ENCODE measurements around the gene CSMD2. TPM values are rescaled to one million over a fixed set of nuclear protein-coding genes. Genes with fewer than 3 reads are reported as not detected.
"Not testable (repeated sequence)": the region's sequence is repeated elsewhere in the genome, so short reads cannot be mapped to it uniquely, and the experiment has no call there.

The CSMD2 gene
- total RNA-seq, 1 experiment from 2014 or later, result not detected

DNA sequence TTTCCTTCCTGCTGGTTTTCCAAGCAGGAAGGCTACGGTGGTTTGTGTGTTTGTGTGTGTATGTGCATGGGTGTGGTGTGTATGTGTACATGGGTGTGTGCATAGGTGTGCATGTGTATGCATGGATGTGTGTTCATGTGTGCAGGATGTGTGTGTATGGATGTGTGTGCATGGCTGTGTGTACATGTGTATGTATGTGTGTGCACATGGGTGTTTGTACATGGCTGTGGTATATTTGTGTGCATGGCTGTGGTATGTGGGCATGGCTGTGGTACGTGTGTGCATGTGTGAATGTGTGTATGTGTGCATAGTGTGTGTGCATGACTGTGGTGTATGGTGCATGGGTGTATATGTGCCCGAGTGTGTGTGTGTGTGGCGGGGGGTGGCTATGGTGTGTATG is 24.0 kb upstream of the CSMD2 start:
- no peaks in the 10 kb centered on the region for H3K9me3 ChIP-seq (ENCODE audit: insufficient read depth, low read depth)
- H3K9me2 ChIP-seq (ENCODE audit: insufficient read depth), result no peaks in the 10 kb centered on the region
- intact Hi-C loops (cut with micrococcal nuclease; ENCODE audit: unreplicated experiment), result no loop called here
- CTCF ChIA-PET, result no interaction called here
- H3K4me2 ChIP-seq, result no peak overlapping the region
- H3K27me3 ChIP-seq (ENCODE audit: insufficient read depth, low read depth), result peaks cover 18% of the 10 kb centered on the region
- no peak overlapping the region for H2AFZ ChIP-seq
- no peak for DNase-seq
- H3K27ac ChIP-seq, result no peak overlapping the region
- H3K4me3 ChIP-seq, result no peak overlapping the region
- no peaks in the 10 kb centered on the region for H3K36me3 ChIP-seq (ENCODE audit: low read depth)
- POLR2A ChIA-PET (ENCODE audit: unreplicated experiment), result no interaction called here
- no peaks in the 10 kb centered on the region for H4K20me1 ChIP-seq (ENCODE audit: insufficient read depth)
- BruUV-seq (replicated peaks), result no TSS peak
- H3K79me2 ChIP-seq (ENCODE audit: low read depth), result no peaks in the 10 kb centered on the region
- TF ChIP-seq, protein P1, sequence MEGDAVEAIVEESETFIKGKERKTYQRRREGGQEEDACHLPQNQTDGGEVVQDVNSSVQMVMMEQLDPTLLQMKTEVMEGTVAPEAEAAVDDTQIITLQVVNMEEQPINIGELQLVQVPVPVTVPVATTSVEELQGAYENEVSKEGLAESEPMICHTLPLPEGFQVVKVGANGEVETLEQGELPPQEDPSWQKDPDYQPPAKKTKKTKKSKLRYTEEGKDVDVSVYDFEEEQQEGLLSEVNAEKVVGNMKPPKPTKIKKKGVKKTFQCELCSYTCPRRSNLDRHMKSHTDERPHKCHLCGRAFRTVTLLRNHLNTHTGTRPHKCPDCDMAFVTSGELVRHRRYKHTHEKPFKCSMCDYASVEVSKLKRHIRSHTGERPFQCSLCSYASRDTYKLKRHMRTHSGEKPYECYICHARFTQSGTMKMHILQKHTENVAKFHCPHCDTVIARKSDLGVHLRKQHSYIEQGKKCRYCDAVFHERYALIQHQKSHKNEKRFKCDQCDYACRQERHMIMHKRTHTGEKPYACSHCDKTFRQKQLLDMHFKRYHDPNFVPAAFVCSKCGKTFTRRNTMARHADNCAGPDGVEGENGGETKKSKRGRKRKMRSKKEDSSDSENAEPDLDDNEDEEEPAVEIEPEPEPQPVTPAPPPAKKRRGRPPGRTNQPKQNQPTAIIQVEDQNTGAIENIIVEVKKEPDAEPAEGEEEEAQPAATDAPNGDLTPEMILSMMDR (conservative IDR thresholded peaks at IDR 0.05), result no peak
- no peak for TF ChIP-seq EZH2 (IDR thresholded peaks at IDR 0.05; ENCODE audit: low read depth)
- no peaks in the 10 kb centered on the region for H3K4me1 ChIP-seq (replicated peaks; ENCODE audit: insufficient read depth)
- no peaks in the 10 kb centered on the region for H3F3A ChIP-seq (ENCODE audit: insufficient read depth, low read depth)

DNA sequence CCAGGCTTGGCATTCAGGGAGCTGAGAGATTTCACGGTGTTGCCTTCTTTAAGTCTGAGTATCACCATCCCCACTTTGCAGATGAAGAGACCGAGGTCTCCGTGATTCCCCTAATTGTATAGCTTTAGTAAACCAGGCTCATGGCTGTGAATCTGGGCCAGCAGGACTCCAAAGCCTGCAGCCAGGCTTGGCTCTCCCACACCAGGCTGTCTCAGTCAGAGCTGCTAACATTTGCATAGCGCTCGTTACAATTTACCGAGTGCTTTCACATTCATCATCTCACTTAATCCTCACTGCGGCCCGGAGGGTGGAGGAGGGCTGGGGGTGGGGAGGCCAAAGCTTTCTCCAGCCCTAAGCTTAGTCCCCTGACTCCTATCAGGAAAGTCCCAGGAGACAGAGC is 23.4 kb upstream of the CSMD2 start:
- intact Hi-C loops (cut with micrococcal nuclease; ENCODE audit: unreplicated experiment), result no loop called here
- Histone ChIP-seq H3K9me3 (ENCODE audit: insufficient read depth, low read depth) (no peaks in the 10 kb centered on the region), H3K4me3 (no peak overlapping the region), H3K79me2 (ENCODE audit: low read depth) (no peaks in the 10 kb centered on the region), H3K36me3 (ENCODE audit: low read depth) (no peaks in the 10 kb centered on the region), H3K4me1 (replicated peaks; ENCODE audit: insufficient read depth) (no peaks in the 10 kb centered on the region), H3K27me3 (ENCODE audit: insufficient read depth, low read depth) (peaks cover 24% of the 10 kb centered on the region), H3F3A (ENCODE audit: insufficient read depth, low read depth) (no peaks in the 10 kb centered on the region), H4K20me1 (ENCODE audit: insufficient read depth) (no peaks in the 10 kb centered on the region), H3K27ac (no peak overlapping the region), H3K4me2 (no peak overlapping the region), H2AFZ (no peak overlapping the region), H3K9me2 (ENCODE audit: insufficient read depth) (no peaks in the 10 kb centered on the region)
- no peak for DNase-seq
- TF ChIP-seq EZH2 (IDR thresholded peaks at IDR 0.05; ENCODE audit: low read depth), result no peak
- TF ChIP-seq, protein P1 (conservative IDR thresholded peaks at IDR 0.05), result no peak
- CTCF ChIA-PET, result no interaction called here
- no TSS peak for BruUV-seq (replicated peaks)
- POLR2A ChIA-PET (ENCODE audit: unreplicated experiment), result no interaction called here

DNA sequence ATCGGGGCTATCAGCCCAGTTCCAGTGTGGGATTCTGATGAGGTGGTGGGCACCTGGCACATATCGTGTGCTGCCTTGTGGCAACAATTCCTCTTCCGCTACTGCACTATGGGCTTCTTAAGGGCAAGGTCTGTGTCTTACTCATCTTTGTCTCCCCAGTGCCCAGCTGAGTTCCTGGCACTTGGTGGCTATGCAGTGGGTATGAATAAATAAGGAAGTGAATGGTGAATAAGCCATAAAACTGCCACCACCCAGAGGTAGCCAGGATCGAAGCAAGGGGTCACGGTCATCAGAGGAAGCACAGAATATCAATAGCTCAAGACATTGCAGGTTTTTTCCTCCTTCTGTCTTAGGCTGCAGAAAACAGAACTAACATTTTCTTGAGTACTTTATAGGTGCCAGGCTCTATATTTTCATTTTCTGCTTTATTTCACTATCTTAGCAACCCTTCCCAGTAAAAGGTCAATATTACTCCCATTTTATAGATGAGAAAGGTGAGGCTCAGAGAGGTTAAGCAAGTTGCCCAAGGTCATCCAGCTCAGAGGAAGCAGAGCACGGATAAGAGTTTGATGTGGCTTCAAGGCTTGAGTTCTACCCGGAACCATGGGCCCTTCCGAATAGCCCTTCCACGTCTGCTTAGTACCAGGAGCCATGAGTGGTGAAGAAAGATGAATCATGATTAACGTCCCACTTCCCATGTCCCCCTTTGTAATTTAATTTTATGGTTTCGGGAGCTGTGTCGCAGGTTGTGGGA is 21.9 kb upstream of the CSMD2 start:
- Histone ChIP-seq H3K36me3 (ENCODE audit: low read depth) (no peaks in the 10 kb centered on the region), H3K79me2 (ENCODE audit: low read depth) (no peaks in the 10 kb centered on the region), H3F3A (ENCODE audit: insufficient read depth, low read depth) (no peaks in the 10 kb centered on the region), H3K27me3 (ENCODE audit: insufficient read depth, low read depth) (peaks cover 26% of the 10 kb centered on the region), H3K4me1 (replicated peaks; ENCODE audit: insufficient read depth) (no peaks in the 10 kb centered on the region), H3K9me3 (ENCODE audit: insufficient read depth, low read depth) (no peaks in the 10 kb centered on the region), H3K9me2 (ENCODE audit: insufficient read depth) (no peaks in the 10 kb centered on the region), H3K4me3 (no peak overlapping the region), H3K27ac (no peak overlapping the region), H2AFZ (no peak overlapping the region), H4K20me1 (ENCODE audit: insufficient read depth) (no peaks in the 10 kb centered on the region), H3K4me2 (no peak overlapping the region)
- BruUV-seq (replicated peaks), result no TSS peak
- DNase-seq, result no peak
- ChIA-PET POLR2A (ENCODE audit: unreplicated experiment) (no interaction called here), CTCF (no interaction called here)
- TF ChIP-seq, protein P1 (conservative IDR thresholded peaks at IDR 0.05), result no peak
- no peak for TF ChIP-seq EZH2 (IDR thresholded peaks at IDR 0.05; ENCODE audit: low read depth)
- intact Hi-C loops (cut with micrococcal nuclease; ENCODE audit: unreplicated experiment), result no loop called here

DNA sequence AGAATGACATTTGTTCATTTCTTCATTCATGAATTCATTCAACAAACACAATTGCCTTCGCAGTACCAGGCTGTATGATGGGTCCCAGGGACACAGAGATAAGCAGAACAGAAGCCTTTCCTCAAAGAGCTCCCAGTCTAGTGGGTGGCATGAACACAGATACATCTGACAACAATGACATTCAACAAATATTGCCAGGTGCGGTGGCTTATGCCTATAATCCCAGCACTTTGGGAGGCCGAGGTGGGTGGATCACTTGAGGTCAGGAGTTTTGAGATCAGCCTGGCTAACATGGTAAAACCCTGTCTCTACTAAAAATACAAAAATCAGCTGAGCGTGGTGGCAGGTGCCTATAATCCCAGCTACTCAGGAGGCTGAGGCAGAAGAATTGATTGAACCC is 18.4 kb upstream of the CSMD2 start:
- intact Hi-C loops (cut with micrococcal nuclease; ENCODE audit: unreplicated experiment); H2AFZ ChIP-seq; H3K9me3 ChIP-seq (ENCODE audit: insufficient read depth, low read depth); POLR2A ChIA-PET (ENCODE audit: unreplicated experiment); H3K9me2 ChIP-seq (ENCODE audit: insufficient read depth); BruUV-seq (replicated peaks); CTCF ChIA-PET; H3K4me1 ChIP-seq (replicated peaks; ENCODE audit: insufficient read depth); H3F3A ChIP-seq (ENCODE audit: insufficient read depth, low read depth); DNase-seq; H3K4me2 ChIP-seq; H3K79me2 ChIP-seq (ENCODE audit: low read depth); H3K27ac ChIP-seq; H3K36me3 ChIP-seq (ENCODE audit: low read depth); H3K4me3 ChIP-seq; H4K20me1 ChIP-seq (ENCODE audit: insufficient read depth): not testable (repeated sequence)
- peaks cover 25% of the 10 kb centered on the region for H3K27me3 ChIP-seq (ENCODE audit: insufficient read depth, low read depth)

Measured in PC-9 (cell line).